Upper lobe of left lung (tissue), 4 donors: ENCODE results near the gene RABEP2.

ENCODE experiments used
- CTCF ChIP-seq, 6 experiments: fragments of 450-650 bp in 4 of 6; fragments of 200-600 bp in 2 of 6; sonication (generic) in 2 of 6; IDR thresholded peaks; one replicate each; pipeline ENCODE4 v1.5.1; 2016 to 2019; ENCODE audit warnings: antibody characterized with exemption in 6 of 6
- EP300 ChIP-seq, 4 donors: sonication (generic); formaldehyde crosslinking; IDR thresholded peaks; one replicate each; pipeline ENCODE4 v1.5.1; 2017; ENCODE audit warnings: antibody characterized with exemption in 4 of 4, control low read depth in 2 of 4
- POLR2A ChIP-seq, 4 donors: fragments of 450-650 bp; IDR thresholded peaks; one replicate each; pipeline ENCODE4 v1.5.1; 2016 to 2017; ENCODE audit warnings: antibody characterized with exemption in 4 of 4, mild to moderate bottlenecking in 2 of 4
- POLR2AphosphoS5 ChIP-seq, 2 donors: sonication (generic); formaldehyde crosslinking; IDR thresholded peaks; one replicate each; pipeline ENCODE4 v1.5.1; 2017; ENCODE audit warnings: antibody characterized with exemption in 2 of 2

- peak; percentile 49 to 70 (median 64) for TF ChIP-seq CTCF (IDR thresholded peaks at IDR 0.05)
- TF ChIP-seq POLR2A (IDR thresholded peaks at IDR 0.05) = no peak
- TF ChIP-seq EP300 (IDR thresholded peaks at IDR 0.05) = no peak
- TF ChIP-seq POLR2AphosphoS5 (IDR thresholded peaks at IDR 0.05) = no peak
These were observed 51.4 kb downstream of the RABEP2 start for GRCh38 chr16:28873543-28874201.
